RPMI8226 (cell line): Measurements from ENCODE around the gene YWHAB.
"Not testable (repeated sequence)": the region's sequence is repeated elsewhere in the genome, so short reads cannot be mapped to it uniquely, and the experiment has no call there.

Source experiments
- DNase-seq: peaks from one replicate; pipeline ENCODE4 v3.0.0-alpha.2; 2015

The YWHAB gene

DNA sequence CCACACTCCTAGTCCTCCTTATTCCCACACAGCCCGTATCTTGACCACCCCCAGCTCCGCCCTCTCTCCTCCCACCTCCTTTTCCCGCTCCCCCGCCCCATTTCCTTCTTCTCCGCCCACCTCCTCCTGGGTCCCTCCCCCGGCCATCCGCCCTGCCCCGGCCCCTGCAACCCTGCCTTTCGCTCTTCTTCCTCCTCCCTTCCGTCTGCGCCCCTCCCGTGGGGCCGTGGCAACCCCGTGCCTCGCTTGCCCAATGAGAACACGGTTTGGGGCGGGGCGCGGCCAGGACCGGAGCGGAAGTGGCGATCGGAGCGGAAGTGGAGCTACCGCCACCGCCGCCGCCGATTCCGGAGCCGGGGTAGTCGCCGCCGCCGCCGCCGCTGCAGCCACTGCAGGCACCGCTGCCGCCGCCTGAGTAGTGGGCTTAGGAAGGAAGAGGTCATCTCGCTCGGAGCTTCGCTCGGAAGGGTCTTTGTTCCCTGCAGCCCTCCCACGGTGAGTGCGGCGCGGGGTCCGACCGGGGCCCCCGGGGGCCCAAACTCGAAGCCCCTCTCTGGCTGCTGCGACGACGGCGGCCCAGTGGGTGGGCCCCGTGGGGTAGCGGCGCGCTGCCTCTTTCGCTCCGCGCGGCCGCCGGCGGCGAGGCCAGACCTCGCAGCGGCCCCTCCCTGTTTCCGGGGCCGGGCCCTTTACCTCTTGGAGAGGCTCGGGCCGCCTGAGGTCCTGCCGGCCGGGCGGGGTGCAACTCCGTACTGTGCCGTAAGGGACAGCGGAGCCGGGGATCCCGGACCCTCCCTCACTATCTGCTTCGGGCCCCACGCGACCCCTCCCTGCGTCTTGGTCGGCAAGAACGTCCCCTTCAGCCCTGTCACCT, at the start of gene YWHAB:
YWHAB (plus strand) TSS at position 314 of the 874 bp plus-strand sequence. CDS start 15,829 bp downstream, outside the sequence.
- peak; percentile 99 for DNase-seq

- DNase-seq, result no peak
Measured at GRCh38 chr20:44836601-44837120, 48.8 kb upstream of the YWHAB start.

DNA sequence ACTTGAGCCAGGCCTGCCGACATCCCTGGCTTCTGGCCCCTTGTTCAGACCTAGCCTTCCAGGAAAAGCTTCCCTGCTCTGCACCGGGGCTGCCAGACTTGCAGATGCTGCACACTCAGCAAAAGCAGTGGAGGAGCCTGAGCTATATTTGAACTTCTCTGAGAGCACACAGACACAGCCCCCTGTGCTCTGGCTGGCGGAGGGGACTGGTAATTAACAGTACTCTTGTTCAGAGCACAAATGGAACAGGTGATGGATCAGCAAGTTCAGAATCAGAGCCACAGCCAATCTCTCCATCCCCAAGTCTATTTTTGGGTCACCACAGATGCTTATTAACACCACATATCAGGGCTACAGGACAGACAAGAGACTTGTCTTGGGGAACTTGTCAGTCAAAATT, 47.6 kb upstream of the YWHAB start:
- peak; percentile 57 for DNase-seq

- no peak for DNase-seq
Measured at GRCh38 chr20:44838521-44838920, 47.0 kb upstream of the YWHAB start.

DNA sequence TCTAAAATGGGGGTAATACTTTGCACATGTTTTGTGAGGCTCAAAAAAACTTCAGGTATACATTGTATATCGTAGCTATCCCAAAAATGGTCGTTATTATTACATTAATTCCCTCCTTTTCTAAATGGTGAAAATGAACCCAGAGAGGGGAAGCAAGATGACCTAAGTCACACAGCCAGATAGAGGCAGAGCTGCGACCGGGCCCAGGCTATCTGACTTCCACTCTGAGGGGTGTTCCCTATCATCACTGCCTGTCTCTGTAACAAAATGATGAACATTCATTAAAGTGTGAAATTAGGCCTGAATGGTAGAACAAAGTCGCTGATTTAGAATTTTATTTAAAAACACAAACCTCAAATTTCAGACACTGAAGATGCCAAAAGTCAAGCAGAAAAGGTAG, 46.0 kb upstream of the YWHAB start:
- no peak for DNase-seq

DNA sequence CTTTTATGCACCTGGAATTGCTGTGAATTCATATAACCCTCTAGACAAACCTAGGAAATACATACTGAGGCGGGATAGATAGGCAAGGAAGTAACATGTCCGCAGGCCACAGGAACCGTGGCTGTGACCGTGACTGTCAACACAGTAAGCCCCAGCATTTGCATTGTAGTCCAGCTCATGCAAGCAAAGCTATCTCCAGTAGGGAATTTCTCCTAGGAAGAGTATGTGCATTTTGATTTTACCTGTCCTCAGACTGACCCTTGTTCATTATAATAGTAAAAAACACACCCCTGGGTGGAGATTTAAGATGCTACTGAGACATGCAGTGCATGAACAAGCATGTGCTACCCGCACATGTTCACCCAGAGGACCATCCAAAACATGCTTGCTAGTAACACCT, 44.7 kb upstream of the YWHAB start:
- no peak for DNase-seq

- no peak for DNase-seq
Measured at GRCh38 chr20:44841955-44842354, 43.5 kb upstream of the YWHAB start.

DNA sequence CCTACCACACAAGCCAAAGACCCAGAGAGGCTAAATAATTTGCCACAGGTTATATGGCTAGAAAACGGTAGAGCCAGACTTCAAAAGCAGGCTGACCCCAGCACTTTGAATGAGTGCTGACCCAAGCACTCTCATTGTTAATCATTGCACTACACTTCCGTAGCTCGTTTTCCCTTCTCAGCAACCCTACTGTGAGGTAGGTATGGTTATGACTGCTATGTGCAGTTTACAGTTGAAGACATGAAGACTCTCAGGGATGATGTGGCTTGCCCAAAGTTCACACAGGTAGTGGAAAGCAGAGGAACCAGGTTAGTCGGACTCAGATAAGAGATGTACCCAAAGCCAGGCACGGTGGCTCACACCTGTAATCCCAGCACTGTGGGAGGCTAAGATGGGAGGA, 41.6 kb upstream of the YWHAB start:
- peak; percentile 36 for DNase-seq

DNA sequence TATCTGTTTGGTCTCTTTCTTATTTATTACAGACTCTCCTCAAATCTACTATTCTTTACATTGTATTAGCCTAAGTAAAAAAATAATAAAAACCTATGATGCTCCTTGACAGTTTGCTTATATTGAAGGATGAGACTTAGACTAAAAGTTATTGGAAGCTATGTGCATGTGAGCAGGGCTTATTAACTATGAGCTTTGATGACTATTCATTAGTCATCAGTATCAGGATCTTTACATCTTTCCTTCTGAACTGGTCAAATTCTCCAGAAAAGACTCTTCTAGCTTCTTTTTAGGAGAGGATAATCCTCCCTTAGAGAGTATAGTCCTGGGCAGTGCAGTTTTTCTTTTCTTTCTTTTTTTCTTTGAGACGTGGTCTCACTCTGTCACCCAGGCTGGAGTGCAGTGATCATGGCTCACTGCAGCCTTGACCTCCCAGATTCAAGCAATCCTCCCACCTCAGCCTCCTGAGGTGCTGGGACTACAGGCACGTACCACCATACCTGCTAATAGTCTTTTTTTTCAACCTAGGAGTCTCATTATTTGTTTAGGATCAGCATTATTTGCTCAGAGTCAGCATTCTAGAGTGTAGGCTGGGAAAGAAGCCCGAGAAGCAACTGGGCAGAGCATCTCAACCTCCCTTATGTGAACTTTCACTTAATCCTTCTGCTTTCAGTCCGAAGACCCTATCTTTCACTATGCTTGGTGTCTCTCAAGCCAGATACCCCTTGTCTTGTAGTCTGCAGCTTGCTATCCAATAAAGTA, 37.1 kb upstream of the YWHAB start:
- DNase-seq, result no peak

- DNase-seq, result no peak
Measured at GRCh38 chr20:44849703-44850102, 35.8 kb upstream of the YWHAB start.

DNA sequence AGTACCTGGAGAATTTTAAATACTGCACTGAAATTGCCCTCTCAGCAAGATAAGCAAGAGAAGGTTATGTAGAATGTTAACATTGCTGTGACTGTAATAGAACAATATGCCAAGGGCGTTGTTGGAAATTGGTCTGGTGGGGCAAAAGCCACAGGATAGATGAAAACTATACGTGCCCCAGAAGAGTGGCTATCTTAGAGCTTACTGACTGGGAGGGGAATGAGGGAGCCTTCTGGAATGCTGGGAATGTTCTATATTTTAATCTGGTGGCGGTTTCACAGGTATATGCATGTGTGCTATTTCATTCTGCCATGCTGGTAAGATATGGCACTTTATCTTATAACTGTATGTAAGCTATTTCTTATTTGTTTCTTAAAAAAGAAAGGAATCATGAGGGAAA, 35.2 kb upstream of the YWHAB start:
- DNase-seq, result no peak

GRCh38 chr20:44850837-44851236, 34.7 kb upstream of the YWHAB start:
- no peak for DNase-seq

- no peak for DNase-seq
Measured at GRCh38 chr20:44851545-44851944, 34.0 kb upstream of the YWHAB start.

GRCh38 chr20:44856442-44856841, 29.1 kb upstream of the YWHAB start:
- no peak for DNase-seq

- no peak for DNase-seq
Measured at GRCh38 chr20:44856856-44857448, 28.6 kb upstream of the YWHAB start.

DNA sequence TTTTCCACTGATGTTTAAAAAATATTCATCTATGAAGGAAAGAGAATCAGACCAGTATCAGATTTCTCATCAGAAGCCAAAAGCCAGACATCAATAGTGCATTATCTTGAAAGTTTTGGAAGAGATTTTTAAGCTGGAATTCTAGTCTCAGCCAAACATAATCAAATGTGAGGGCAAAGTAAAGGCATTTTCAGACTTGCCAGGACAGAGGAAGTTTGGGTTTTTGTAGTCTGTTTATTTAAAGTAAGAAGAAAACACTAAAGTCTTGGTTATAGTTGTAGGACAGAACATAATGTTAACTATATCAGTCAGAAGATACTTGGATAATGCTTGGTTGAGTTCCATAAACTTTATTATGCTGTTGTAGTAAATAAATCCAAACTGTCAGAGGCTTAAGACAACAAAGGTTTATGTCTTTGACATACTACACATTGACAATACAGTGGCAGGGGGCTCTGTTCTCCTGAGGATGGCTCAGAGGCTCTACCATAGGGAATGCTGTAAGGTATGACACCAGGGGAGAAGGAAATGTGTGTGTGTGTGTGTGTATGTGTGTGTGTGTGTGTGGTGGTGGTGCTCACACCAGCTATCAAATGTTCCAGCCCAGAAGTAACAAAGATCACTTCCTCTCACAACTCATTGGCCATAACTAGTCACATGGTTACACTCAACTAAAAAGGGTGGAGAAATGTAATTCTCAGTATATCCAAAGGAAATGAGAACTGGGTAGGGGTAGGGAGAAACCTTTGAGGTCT, 26.7 kb upstream of the YWHAB start:
- no peak for DNase-seq

GRCh38 chr20:44861531-44862006, 23.9 kb upstream of the YWHAB start:
- DNase-seq, result no peak

DNA sequence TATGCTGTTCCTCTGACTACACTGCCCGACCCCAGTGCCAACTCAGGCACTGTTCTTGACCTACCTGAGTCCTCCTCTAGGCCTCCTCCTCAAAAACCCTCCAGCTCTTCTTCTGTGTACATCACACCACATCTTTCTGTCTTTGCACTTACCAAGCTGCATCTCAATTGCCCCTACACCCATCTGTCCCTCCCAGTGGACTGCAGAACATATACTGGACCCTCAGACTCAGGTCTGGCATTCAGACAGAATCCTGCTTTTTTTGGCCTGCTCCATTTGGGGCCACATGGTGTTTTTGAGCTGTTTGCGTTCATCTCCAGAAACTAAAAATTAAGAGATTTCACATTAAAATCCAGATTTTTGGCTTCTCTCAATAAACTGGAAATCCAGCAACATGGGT, 23.2 kb upstream of the YWHAB start:
- DNase-seq, result no peak

- DNase-seq, result not testable (repeated sequence)
Measured at GRCh38 chr20:44863365-44864084, 22.0 kb upstream of the YWHAB start.

- not testable (repeated sequence) for DNase-seq
Measured at GRCh38 chr20:44864493-44864892, 21.0 kb upstream of the YWHAB start.

GRCh38 chr20:44866703-44867335, 18.7 kb upstream of the YWHAB start:
- no peak for DNase-seq
